ENCODE results near the gene NARF. TPM values are rescaled to one million over a fixed set of nuclear protein-coding genes. Genes with fewer than 3 reads are reported as not detected.

Gene NARF
- total RNA-seq, 4 donors from 2014 or later = 47.5 to 69.7 (median 48.7) TPM

GRCh38 chr17:82487910-82488309, 29.4 kb downstream of the NARF start:
- peak; percentile 83 to 87 for DNase-seq
- intact Hi-C loops (cut with DNase I) = no loop called here
- WGBS, 2 donors = 45 to 59% methylated on average over 8 to 14 of the region's 14 CpGs
- H3K36me3 ChIP-seq = peaks cover 36 to 38% of the 10 kb centered on the region in 2 donors
- no peaks in the 10 kb centered on the region for H3K9me3 ChIP-seq
- H3K4me1 ChIP-seq = peaks cover 4 to 9% of the 10 kb centered on the region in 2 donors
- H3K27ac ChIP-seq = no peak overlapping the region
- TF ChIP-seq POLR2A (IDR thresholded peaks at IDR 0.05) = no peak
- TF ChIP-seq CTCF (IDR thresholded peaks at IDR 0.05) = no peak
- H3K4me3 ChIP-seq (replicated peaks in 1 of 3) = no peak overlapping the region
- H3K27me3 ChIP-seq = no peaks in the 10 kb centered on the region

GRCh38 chr17:82489117-82489516, 30.6 kb downstream of the NARF start:
- Histone ChIP-seq H3K27me3 (no peaks in the 10 kb centered on the region), H3K9me3 (no peaks in the 10 kb centered on the region), H3K36me3 (peaks cover 26 to 30% of the 10 kb centered on the region in 2 donors), H3K4me3 (replicated peaks in 1 of 3) (no peak overlapping the region), H3K27ac (peak overlapping the region in 1 of 3 donors; percentile 1), H3K4me1 (peaks cover 8 to 17% of the 10 kb centered on the region in 2 donors)
- WGBS, 2 donors = 76 to 86% methylated on average over 7 to 8 of the region's 8 CpGs
- intact Hi-C loops (cut with DNase I) = no loop called here
- TF ChIP-seq CTCF (IDR thresholded peaks at IDR 0.05) = no peak
- TF ChIP-seq POLR2A (IDR thresholded peaks at IDR 0.05) = no peak
- DNase-seq = no peak

GRCh38 chr17:82489851-82490511, 31.4 kb downstream of the NARF start:
- H3K4me3 ChIP-seq (replicated peaks in 1 of 3) = no peak overlapping the region
- peaks cover 16 to 21% of the 10 kb centered on the region in 2 donors for H3K4me1 ChIP-seq
- no peak for DNase-seq
- 95% methylated on average over 21 of the region's 21 CpGs for WGBS, 2 donors
- H3K27me3 ChIP-seq = no peaks in the 10 kb centered on the region
- intact Hi-C loops (cut with DNase I) = loop anchor here (10.0 kb wide), 1 partner anchor 75 kb away; the partner anchor contains the start of genes HEXD and OGFOD3
- H3K9me3 ChIP-seq = no peaks in the 10 kb centered on the region
- H3K36me3 ChIP-seq = peaks cover 17 to 21% of the 10 kb centered on the region in 2 donors
- no peak overlapping the region for H3K27ac ChIP-seq
- no peak for TF ChIP-seq CTCF (IDR thresholded peaks at IDR 0.05)
- TF ChIP-seq POLR2A (IDR thresholded peaks at IDR 0.05) = no peak

- WGBS, 2 donors = 89 to 91% methylated on average over 22 of the region's 25 CpGs
Measured at GRCh38 chr17:82490512-82491195, 32.1 kb downstream of the NARF start.

More at GRCh38 chr17:82490512-82491195, 32.1 kb downstream of the NARF start:
- intact Hi-C loops (cut with DNase I) = loop anchor here (10.0 kb wide), 1 partner anchor 76 kb away; the partner anchor contains the start of genes HEXD and OGFOD3
- H3K4me3 ChIP-seq (replicated peaks in 1 of 3) = no peak overlapping the region
- peaks cover 12 to 15% of the 10 kb centered on the region in 2 donors for H3K36me3 ChIP-seq
- peaks cover 16 to 21% of the 10 kb centered on the region in 2 donors for H3K4me1 ChIP-seq
- no peaks in the 10 kb centered on the region for H3K27me3 ChIP-seq
- no peak for TF ChIP-seq POLR2A (IDR thresholded peaks at IDR 0.05)
- no peak for TF ChIP-seq CTCF (IDR thresholded peaks at IDR 0.05)
- no peaks in the 10 kb centered on the region for H3K9me3 ChIP-seq
- DNase-seq = no peak
- H3K27ac ChIP-seq = no peak overlapping the region
